GM12892 (cell line): Measurements from ENCODE around the gene NTN5.
A peak's percentile ranks its signal among the peaks of the same experiment; 100 is the strongest.

Experiments used
- DNase-seq: peaks from one replicate; pipeline ENCODE4 v3.0.0; 2011; ENCODE audit not compliant: insufficient read length
- FAIRE-seq: peaks from 2 replicates; lab custom pipeline; 2011; peaks lifted over from hg19 to GRCh38; lab: Jason Lieb, UNC
- POLR2A ChIP-seq: IDR thresholded peaks from 2 replicates; pipeline ENCODE4 v1.6.1; 2011; ENCODE audit warnings: low read depth, low read length, control low read depth
- POLR2AphosphoS5 ChIP-seq: IDR thresholded peaks from 2 replicates; pipeline ENCODE4 v1.6.1; 2011; ENCODE audit warnings: low read depth, low read length, control low read depth
- TAF1 ChIP-seq: IDR thresholded peaks from 2 replicates; pipeline ENCODE4 v1.6.1; 2011; ENCODE audit warnings: low read depth, mild to moderate bottlenecking, control low read depth, low read length, borderline replicate concordance

The NTN5 gene

DNA sequence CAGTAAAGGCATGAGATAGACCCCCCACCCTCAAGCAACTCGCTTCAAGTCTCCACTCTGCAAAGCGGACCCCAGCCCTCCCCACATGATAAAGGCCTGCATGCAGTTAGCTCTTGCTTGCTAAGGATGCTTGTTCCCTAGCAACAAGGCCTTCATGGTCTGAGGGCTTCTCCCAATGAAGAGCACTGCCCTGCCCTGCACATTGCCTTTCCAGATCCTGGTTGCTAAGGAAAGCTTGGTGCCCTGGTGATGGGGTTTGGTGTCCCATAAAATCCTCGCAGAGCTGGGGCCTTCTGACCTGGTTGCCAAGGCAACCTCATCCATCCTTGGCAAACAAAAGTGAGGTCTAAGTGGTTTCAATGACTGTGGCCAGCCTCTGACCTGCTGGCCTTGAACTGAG, 41.6 kb downstream of the NTN5 start:
- no peak for DNase-seq
- FAIRE-seq: no peak
- TF ChIP-seq POLR2A: no peak
- no peak for TF ChIP-seq TAF1
- TF ChIP-seq POLR2AphosphoS5: no peak

DNA sequence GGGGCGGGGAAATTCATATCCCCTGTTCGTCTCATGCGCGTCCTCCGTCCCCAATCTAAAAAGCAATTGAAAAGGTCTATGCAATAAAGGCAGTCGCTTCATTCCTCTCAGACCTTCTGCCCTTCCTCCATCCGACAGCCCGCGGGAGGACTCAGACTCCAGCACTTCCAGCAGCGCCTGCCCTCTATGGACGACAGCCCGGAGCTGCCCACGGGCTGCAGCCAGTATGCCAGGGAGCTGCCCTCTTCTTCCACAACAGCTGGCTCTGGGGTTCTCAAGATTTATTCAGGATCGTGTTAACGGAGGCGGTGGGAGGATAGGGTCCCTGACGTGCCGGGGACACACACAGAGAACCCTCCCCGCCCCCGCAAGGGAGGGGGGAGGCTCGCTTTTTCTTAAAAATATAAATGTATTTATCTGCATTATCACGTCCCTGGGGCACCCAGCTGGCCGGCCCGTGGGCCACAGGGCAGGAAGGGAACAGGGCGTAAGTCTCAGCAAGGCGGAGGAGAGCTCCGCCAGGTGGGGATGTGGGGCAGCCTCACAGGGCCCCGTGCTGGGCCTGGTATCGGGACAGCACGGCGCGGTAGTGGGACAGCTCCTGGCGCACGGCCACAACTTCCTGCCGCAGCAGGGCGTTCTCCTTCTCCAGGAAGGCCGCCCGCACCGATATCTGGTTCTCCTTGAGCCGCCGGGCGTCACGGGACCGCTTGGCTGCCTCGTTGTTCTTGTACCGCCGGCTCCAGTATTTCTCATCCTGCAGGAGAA, 42.3 kb downstream of the NTN5 start:
- no peak for FAIRE-seq
- no peak for DNase-seq
- TF ChIP-seq TAF1: no peak

DNA sequence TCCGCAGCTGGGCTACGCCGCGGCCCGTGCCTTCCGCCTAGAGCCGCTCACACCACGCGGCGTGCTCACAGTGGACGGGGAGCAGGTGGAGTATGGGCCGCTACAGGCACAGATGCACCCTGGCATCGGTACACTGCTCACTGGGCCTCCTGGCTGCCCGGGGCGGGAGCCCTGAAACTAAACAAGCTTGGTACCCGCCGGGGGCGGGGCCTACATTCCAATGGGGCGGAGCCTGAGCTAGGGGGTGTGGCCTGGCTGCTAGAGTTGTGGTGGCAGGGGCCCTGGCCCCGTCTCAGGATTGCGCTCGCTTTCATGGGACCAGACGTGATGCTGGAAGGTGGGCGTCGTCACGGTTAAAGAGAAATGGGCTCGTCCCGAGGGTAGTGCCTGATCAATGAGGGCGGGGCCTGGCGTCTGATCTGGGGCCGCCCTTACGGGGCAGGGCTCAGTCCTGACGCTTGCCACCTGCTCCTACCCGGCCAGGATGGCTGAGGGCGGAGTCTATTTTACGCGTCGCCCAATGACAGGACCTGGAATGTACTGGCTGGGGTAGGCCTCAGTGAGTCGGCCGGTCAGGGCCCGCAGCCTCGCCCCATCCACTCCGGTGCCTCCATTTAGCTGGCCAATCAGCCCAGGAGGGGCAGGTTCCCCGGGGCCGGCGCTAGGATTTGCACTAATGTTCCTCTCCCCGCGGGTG, 43.1 kb downstream of the NTN5 start:
- FAIRE-seq (peak; percentile 5), DNase-seq (no peak)
- TF ChIP-seq TAF1: no peak
- TF ChIP-seq POLR2A: no peak; the same call in 1 of the 2 replicates
- TF ChIP-seq POLR2AphosphoS5: no peak

DNA sequence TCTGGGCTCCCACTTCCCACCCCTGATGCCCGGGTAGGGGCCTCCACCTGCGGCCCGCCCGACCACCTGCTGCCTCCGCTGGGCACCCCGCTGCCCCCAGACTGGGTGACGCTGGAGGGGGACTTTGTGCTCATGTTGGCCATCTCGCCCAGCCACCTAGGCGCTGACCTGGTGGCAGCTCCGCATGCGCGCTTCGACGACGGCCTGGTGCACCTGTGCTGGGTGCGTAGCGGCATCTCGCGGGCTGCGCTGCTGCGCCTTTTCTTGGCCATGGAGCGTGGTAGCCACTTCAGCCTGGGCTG, 43.6 kb downstream of the NTN5 start:
- no peak for FAIRE-seq
- no peak for DNase-seq
- no peak for TF ChIP-seq TAF1

DNA sequence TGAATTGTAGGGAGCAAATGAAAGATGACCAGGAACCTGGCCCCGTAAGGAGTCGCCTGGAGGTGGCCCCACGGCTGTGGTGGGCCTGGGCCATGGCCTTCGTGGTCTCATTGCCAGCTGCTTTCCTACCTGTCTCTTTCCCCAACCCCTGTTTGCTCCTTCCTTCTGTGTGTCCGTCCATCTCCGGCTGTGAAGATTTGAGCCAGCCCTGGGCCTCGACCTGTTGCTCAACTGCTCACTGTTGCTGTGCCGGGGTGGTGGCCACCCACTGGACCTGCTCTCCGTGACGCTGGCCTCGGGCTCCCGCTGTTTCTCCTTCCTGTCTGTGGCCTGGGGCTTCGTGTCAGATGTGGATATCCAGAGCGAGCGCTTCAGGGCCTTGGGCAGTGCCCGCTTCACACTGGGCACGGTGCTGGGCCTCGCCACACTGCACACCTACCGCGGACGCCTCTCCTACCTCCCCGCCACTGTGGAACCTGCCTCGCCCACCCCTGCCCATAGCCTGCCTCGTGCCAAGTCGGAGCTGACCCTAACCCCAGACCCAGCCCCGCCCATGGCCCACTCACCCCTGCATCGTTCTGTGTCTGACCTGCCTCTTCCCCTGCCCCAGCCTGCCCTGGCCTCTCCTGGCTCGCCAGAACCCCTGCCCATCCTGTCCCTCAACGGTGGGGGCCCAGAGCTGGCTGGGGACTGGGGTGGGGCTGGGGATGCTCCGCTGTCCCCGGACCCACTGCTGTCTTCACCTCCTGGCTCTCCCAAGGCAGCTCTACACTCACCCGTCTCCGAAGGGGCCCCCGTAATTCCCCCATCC, 44.1 kb downstream of the NTN5 start:
- FAIRE-seq: no peak
- TF ChIP-seq POLR2A (no peak), POLR2AphosphoS5 (no peak), TAF1 (no peak)

DNA sequence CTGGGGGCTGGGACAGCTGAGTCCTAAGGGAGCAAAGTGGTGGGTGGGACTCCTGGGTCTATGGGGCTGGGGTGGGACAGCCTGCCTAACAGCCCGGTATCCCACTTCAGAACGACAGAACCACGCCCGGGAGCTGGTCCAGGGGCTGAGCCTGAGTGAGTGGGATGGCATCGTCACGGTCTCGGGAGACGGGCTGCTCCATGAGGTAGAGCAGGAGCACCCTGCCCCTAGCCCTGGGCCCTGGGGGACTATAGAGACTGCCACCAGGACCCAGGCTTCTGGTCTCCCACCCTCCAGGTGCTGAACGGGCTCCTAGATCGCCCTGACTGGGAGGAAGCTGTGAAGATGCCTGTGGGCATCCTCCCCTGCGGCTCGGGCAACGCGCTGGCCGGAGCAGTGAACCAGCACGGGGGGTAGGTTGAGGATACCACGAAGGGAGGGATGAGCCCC, 44.9 kb downstream of the NTN5 start:
- DNase-seq (no peak), FAIRE-seq (no peak)
- TF ChIP-seq POLR2AphosphoS5 (no peak), POLR2A (no peak), TAF1 (no peak)

More for the DNA sequence above, 44.1 kb downstream of the NTN5 start:
- DNase-seq: no peak

DNA sequence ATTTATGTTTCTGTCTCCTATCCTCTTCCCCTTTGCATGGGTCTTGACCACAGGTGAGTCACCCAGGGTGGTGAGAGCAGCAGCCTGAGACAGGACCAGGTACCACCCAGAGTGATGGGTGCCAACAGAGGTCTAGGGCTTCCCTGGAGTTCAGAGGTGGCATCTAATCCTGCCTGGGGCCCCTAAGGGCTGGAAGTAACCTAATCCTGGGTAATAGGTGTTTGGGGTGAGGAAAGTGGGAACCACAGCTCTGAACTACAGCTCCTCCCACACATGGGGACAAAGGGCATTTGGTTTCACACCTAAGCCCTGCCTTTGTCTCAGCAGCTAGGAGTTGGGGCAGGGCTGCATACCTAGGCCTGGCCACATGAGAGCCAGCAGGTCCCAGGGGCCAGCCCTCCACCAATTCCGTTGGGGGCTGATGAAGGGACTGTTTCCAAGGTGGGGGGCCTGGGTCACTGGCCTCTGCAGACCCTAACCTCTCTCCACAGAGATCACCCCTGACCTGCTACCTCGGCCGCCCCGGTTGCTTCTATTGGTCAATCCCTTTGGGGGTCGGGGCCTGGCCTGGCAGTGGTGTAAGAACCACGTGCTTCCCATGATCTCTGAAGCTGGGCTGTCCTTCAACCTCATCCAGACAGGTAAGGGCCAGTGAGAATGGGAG, 45.5 kb downstream of the NTN5 start:
- DNase-seq (no peak), FAIRE-seq (no peak)
- TF ChIP-seq POLR2A (no peak; the same call in 1 of the 2 replicates), POLR2AphosphoS5 (no peak), TAF1 (no peak)

DNA sequence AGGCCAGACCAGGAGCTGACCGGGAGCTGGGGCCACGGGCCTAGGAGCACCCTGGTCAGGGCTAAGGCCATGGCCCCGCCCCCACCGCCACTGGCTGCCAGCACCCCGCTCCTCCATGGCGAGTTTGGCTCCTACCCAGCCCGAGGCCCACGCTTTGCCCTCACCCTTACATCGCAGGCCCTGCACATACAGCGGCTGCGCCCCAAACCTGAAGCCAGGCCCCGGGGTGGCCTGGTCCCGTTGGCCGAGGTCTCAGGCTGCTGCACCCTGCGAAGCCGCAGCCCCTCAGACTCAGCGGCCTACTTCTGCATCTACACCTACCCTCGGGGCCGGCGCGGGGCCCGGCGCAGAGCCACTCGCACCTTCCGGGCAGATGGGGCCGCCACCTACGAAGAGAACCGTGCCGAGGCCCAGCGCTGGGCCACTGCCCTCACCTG, 46.9 kb downstream of the NTN5 start:
- DNase-seq (no peak), FAIRE-seq (no peak)
- TF ChIP-seq POLR2A (no peak), POLR2AphosphoS5 (no peak), TAF1 (no peak)

DNA sequence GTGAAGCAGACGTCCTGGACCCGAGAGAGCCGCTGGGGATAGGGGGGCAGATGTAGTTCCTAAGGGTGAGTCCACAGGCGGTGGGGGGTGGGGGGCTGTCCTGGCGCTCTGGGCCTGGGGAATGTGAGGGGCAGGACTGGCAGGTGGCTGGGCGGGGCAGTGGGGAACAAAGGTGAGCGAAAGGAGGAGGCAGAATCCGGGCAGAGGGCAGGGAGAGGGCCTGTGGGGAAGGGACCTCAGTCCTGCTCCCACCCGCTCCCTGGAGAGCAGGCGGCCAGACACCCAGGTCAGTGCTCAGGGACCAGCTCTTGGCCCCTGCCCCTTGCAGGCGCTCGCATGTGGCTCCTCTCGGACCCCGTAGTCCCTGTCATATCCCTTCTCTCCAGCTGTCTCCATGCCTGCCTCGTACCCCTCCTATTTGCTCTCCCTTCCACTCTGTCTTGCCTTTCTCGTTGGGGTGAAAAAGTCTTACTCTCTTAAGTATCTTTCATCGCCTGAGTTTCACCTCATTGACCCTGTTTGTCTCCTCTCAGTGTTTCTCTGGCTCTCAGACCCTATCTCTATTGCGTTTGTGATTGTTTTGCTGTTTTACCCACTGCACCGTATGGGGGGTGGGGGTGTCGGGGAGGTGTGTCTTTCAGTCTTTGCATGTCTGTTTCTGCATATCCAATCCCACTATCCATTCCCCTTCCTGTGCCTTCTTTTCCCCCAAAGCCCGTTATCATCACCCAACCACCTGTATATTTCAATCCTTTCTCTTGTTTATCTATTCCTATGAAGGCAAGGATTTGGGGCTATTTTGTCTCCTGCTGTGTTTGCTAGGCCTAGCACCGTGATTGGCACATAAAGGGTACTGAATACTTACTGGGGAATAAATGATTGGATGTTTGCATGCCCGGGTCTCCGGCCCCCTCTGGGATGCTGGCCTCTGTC, 47.8 kb downstream of the NTN5 start:
- FAIRE-seq: no peak
- no peak for TF ChIP-seq POLR2AphosphoS5
- TF ChIP-seq POLR2A: no peak
- TF ChIP-seq TAF1: no peak
- DNase-seq: no peak

DNA sequence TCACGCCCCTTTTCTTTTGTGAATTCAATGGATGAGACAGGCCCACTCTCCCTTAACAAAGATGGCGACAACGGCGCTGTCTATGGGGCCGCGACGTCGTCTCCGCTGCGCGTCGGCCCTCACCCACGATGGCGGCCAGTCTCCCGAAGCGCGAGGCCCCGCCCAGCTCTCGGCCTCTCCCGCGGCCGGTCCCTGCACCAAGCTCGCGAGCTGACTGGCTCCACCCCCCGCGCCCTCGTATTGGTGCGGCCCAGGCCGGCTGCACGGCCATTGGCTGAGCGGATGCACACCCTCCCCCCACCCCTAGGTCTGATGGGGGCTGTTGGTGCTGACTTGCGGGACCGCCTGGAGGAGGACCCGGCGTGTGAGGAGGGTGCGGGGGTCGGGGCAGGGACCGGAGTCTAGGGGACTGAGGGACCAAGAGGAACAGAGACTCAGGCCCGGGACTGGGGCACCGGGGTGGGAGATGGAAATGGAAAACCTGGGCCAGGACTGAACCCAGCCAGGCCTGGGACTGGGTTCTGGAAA, 48.7 kb downstream of the NTN5 start:
- FAIRE-seq: peak; percentile 98
- DNase-seq: peak; percentile 98
- TF ChIP-seq POLR2AphosphoS5 (no peak), POLR2A (no peak; the same call in 1 of the 2 replicates), TAF1 (no peak)

DNA sequence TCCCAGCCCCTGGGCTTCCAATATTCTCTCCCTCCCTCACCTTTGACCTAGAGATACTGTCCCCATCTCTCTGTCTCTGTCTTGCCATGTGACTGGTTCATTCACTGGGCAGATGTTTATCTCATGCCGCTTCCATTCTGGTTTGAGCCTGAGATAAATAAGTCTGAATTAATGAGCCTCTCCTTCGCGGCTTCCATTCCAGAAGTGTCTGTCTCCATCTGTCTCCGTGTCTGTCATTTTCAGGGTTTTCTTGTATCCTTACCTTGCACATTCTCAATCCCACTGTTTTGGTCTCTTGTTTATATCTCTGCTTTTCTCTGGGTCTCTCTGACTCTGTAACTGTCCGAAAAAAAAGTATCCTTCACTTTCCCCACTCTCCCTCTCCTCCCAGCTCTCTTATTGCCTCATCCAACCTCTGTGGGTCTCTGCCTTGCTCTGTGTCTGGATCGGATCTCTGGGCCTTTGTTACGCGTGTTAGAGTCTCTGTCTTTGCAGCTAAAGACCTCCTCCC, 49.2 kb downstream of the NTN5 start:
- no peak for FAIRE-seq
- no peak for TF ChIP-seq POLR2A
- TF ChIP-seq TAF1: no peak
- no peak for TF ChIP-seq POLR2AphosphoS5
- no peak for DNase-seq
